SK-N-SH (cell line): ENCODE results near the gene ZNF764.

Experiments
- CTCF ChIP-seq: fragments of 200-600 bp; sonication (generic); IDR thresholded peaks from 2 replicates; pipeline ENCODE4 v1.6.1; 2017; ENCODE audit warnings: antibody characterized with exemption, mild to moderate bottlenecking, moderate library complexity
- USF1 ChIP-seq: IDR thresholded peaks from 2 replicates; pipeline ENCODE4 v1.4.0; 2012; ENCODE audit warnings: low read depth, borderline replicate concordance

GRCh38 chr16:30551781-30552180, 6.4 kb downstream of the ZNF764 start:
- no peak for TF ChIP-seq USF1
- TF ChIP-seq CTCF = no peak
